UCSD-AML1 (cell line): ENCODE measurements around the gene ATG7.
"Not testable (repeated sequence)": the region's sequence is repeated elsewhere in the genome, so short reads cannot be mapped to it uniquely, and the experiment has no call there.

ENCODE experiments used
- DNase-seq: peaks from one replicate; lab custom pipeline; 2025; ENCODE audit not compliant: unreplicated experiment; lab: John Stamatoyannopoulos, UW

ATG7 gene

DNA sequence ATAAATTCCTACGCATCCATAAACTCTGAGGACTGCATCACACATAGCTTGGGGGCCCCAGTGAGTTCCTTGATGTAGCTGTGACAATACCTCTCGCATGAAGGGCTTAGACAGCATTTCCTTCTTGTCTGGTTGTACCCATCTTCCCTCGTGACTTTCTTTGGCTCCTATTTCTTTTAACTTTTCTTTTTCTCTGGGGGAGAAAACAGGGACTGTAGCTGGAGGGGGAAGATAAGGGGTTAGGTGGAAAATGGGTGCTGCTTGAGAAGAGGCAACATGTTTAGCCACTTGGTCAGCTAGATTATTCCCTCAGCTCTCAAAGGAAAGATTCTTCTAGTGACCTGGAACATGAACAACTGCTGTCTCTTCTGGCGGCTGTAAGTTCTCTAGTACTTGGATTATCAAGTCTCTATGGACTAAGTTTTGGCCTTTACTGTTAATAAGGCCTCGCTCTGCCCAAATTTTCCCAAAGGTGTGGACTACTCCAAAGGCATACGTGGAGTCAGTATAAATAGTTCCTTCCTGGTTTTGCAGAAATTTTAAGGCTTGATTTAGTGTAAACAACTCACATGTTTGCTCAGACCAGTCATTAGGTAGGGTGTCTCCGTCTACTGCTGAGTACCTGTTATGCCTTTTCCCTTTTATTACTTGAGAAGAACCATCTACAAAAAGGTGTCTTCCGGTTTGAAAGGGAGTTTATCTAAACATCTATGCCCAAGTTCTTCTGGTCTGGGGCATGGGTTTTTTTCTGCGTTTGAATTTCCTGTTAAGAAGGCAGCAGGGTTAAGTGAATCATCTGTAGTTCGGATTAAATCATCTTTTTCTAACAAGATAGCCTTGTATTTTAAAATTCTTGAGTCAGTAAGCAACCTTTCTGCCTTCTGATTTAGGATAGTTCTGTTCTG is 21.0 kb upstream of the ATG7 start:
- DNase-seq = no peak

DNA sequence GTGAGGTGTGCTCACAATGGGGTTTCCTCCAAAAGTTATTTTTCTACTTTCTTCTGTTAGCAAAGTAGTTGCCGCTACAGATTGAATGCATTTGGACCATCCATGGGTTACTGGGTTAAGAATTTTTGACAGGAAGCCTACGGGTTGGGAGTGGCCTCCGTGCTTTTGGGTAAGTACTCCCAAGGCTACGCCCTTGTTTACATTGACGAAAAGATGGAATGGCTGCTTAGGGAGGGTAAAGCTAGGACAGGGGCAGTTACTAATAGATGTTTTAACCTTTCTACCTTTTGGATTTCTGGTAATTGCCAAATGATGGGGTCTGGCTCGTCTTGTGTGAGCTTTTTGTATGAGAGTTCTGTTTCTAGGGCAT is 20.4 kb upstream of the ATG7 start:
- no peak for DNase-seq

DNA sequence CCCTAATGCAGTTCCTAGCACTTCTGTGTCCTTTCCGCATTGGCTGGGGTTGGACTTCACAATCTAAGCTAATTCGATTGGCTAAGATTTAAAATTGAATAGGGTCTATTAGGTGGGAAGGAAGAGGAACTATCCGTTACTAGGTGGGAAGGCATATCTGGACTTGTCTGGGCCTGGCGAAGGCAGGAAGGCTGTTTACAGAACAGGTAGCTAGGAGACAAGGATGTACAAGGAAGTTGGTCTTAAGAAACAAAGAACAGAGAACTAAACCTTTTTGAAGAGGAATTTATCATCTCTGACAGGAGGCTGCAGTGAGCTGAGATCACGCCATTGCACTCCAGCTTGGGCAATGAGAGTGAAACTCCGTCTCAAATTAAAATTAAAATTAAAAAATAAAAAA is 17.3 kb upstream of the ATG7 start:
- DNase-seq = no peak

DNA sequence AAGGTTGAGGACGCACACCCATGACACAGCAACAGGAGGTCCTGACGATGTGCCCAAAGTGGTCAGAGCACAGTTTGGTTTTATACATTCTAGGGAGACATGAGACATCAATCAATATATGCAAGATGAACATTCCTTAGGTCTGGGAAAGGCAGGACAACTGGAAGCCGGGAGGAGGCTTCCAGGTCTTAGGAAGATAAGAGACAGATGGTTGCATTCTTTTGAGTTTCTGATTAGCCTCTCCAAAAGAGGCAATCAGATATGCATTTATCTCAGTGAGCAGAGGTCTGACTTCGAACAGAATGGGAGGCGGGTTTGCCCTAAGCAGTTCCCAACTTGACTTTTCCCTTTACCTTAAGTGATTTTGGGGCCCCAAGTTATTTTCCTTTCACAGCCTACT is 16.7 kb upstream of the ATG7 start:
- not testable (repeated sequence) for DNase-seq

DNA sequence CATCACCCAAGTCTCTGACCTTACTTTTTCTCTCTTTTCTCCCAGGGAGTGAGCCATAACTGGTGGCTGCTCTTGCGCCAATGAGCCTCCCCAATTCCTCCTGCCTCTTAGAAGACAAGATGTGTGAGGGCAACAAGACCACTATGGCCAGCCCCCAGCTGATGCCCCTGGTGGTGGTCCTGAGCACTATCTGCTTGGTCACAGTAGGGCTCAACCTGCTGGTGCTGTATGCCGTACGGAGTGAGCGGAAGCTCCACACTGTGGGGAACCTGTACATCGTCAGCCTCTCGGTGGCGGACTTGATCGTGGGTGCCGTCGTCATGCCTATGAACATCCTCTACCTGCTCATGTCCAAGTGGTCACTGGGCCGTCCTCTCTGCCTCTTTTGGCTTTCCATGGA is 13.2 kb upstream of the ATG7 start:
- DNase-seq = no peak

DNA sequence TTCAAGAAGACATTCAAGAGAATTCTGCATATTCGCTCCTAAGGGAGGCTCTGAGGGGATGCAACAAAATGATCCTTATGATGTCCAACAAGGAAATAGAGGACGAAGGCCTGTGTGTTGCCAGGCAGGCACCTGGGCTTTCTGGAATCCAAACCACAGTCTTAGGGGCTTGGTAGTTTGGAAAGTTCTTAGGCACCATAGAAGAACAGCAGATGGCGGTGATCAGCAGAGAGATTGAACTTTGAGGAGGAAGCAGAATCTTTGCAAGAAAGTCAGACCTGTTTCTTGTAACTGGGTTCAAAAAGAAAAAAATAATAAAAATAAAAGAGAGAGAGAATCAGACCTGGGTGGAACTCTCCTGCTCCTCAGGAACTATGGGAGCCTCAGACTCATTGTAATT is 11.7 kb upstream of the ATG7 start:
- no peak for DNase-seq

DNA sequence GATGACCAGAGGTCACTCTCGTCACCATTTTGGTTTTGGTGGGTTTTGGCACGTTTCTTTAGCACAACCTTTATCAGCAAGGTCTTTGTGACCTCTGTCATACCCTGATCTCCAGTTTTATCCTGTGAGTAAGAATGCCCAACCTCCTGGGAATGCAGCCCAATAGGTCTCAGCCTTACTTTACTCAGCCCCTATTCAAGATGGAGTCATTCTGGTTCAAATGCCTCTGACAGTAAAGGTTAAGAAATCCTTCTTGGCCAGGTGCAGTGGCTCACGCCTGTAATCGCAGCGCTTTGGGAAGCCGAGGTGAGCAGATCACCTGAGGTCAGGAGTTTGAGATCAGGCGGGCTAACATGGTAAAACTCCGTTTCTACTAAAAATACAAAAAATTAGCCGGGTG is 3.2 kb upstream of the ATG7 start:
- DNase-seq = no peak

DNA sequence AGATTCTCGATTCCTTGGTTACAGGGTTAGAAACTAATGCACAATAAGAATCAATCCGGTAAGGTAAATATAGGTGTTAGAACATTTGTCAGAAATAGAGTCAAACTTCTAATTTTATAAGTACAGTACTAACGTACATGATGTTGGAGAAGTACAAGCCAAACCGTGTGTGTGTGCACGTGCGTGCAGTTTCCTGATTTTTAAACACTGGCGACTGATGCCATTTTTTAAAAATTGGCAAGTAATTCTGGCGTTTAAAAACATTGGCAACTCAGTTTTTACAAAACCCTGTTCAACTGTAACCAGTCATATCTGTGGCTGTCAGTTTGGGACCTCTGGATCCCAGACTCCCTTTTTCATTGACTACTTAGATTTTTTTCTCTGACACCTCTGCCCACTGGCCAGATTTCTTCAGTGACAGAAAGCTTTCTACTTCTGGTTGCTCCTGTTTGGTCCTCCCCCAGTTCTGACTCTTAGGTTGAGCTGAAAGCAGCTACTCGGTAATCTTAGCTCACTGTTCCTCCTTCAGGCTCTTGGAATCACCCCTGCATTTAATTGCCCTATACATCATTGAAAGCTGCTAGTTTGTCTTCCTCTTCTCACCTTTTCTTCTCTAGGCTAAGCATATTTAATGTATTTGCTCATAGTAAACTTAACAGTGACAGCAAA is 843 bp downstream of the ATG7 start:
- DNase-seq = no peak

DNA sequence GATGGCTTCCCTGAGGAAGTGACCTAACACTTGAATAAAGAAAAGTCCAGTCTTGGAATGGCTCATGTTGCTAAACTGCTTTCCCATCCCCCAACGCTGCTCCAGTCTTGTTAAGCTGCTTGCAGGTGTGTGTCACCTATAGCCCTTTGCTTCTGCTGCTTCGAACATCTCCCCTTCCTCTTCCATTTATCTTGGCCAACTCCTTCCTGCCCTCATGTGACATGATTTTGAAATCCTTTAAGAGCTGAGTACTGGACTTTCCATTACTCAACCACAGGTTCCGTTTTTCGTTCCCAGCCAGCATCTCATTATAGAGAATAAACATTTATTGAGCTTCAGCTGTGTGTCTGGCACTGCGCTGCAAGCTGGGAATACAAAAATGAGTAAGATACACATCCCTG is 1.7 kb downstream of the ATG7 start:
- DNase-seq = no peak

DNA sequence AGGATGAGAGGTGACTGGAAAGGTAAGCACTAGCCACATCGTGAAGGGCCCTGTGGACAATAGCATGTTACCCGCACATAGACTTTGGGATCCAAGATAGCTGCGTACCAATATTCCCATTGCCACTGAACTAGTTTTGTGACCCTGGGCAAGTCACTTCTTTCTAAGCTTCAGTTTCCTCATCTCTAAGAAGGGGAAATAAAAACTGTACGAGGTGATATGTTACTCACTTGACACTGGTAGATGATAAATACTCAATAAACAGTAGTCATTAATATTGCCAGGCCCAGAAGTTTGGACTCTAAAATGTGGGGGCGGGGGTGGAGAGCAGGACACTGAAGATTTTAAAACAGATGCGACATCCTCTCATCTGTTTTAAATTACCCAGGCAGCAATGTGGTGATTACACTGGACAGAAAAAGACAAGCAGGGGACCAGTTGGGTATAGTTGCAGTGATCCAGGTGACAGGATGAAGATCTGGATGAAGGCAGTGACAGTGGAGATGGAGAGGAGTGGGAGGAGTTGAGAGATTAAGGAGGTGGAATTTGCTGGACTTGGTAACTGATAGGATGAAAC is 2.5 kb downstream of the ATG7 start:
- DNase-seq = no peak

DNA sequence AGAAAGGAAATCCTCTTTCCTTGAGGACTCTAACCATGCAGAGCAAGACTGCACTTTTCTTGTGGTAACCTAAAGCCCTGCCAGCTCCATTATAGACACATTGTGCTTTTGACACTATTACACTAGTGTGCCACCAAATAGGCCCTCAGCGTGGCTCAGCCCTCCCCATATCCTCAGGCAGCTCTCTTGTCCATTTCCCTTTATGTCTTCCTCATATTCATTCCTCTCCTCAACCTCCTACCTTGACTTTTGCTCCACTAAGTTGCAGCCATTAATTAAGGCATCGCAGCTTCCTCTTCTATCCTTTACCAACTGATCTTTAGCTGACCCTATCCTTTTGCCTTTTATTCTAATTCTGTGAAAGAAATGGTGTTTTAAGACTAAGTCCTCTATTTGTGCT is 3.7 kb downstream of the ATG7 start:
- DNase-seq = no peak

DNA sequence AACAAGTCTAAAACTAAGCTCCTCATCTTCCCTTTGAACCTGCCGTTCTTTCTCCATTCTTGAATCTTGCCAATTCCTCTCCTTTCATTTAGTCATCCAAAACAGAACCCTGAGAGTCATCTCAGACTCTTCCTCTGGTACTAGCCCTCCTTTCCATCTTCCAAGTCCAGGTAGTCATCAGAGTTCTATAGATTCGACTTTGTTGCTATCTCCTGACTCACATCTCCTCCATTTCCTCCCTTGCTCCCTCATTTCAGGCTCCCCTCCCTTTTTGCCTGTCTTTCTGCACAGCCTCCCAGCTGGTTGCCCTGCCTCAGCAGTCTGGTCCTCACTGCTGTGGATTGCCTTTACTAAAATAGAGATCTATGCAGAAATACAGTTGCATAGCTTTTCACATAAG is 4.7 kb downstream of the ATG7 start:
- no peak for DNase-seq

DNA sequence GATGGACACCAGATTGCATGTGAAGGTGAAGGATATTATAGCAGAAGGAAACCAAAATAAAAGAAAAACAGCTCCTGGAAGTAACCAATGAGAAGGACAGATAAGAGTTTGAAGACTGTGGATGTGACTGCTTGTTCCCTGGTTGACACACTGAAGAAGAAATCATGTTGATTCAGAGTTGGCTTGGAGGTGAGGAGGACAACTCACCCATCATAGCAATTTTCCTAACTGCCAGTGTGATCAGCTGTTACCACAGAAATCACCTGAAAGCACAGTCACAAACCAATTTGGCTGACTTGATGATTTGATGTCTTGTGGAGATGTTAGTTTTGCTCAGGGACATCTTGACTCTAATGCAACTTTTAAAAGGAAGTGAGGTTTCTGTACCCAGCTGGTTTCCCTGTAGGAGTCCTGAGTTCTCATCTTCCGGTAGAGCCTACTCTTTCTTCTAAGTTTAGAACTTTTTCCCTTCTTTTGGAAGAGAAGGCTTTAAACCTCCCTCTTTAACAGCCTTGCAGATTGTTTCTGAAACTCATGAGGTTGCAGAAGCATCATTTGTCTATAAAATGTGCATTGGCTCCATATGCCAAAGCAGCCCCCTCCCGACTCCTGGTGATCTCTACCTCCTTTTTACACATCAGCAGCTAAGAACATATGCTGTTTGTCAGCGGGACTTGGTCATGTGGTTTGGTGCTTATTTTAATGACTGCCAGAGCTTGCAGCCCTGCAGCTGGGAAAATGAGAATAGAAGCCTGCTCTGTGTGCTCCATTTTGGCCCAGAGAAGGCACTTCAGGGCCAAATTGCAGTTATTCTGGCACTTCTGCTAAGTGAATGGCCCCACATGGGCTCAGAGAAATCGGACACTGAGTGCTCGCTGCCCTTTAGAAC is 10.3 kb downstream of the ATG7 start:
- no peak for DNase-seq

DNA sequence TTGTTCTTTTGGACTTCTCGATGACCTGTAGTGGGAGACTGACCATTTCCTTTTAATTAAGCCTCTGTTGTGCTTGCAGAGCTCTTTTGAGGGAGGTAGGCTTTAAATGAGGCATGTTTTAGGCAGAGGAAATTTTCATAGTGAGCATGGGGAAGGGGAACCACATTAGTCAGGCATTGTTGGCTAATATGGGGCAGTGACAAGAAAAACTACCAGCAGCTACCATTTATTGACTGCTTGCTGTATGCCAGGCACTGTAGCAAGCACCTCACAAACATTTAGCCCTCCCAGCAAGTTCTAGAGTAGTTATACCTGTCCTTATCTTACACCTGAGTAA is 10.9 kb downstream of the ATG7 start:
- no peak for DNase-seq

DNA sequence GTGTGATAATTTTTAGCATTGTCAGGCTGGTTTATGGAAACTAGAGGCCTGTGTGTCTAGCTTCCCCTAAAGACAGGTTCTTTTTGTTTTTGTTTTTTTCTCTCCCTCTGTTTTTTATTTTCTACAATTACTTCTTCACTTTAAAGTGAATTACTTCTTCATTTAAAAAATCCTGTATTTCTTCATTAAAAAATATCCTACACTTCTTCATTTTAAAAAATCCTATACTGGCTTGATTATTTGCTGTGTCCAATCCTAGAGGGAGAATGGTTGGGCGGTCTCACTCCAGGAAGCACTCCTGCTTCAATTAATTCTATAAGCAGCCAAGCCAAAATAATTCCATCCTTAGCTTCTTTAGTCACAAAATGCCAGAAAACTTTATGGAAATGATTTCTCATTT is 11.8 kb downstream of the ATG7 start:
- DNase-seq = no peak

DNA sequence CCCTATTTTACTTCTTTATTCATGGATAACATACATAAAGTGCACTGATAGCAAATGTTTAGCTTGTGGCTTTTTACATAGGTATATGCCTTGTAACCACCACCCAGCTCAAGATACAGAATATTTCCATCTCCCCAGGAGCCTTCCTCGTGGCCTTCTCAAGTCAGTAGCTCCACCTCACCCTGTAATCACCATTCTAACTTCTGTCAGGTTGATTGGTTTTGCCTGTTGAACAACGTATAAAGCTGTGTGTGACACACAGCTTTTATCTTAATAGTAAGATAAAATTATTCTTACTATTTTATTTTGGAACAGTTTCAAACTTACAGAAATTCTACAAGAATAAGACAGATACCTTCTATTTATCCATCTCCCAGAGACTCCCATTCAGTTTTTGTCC is 13.3 kb downstream of the ATG7 start:
- DNase-seq = no peak

DNA sequence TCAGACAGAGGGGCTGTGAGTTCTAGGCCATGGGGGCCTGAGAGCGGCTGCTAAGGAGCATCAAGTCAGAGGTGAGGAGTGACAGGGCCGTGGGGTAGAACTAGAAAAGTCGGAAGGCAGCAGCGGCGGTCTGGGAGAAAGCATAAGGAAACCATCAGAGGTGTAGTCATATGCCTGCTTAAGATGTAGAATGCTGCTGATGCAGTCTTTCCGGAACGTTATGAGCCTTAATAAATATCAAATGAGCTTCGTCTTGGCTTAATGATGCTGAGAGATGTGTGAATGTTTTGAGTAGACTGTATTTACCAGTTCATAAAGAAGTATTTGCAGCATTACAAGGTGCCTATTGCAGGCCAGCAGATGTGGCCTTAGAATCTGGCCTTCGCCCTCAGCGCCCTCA is 15.2 kb downstream of the ATG7 start:
- no peak for DNase-seq

DNA sequence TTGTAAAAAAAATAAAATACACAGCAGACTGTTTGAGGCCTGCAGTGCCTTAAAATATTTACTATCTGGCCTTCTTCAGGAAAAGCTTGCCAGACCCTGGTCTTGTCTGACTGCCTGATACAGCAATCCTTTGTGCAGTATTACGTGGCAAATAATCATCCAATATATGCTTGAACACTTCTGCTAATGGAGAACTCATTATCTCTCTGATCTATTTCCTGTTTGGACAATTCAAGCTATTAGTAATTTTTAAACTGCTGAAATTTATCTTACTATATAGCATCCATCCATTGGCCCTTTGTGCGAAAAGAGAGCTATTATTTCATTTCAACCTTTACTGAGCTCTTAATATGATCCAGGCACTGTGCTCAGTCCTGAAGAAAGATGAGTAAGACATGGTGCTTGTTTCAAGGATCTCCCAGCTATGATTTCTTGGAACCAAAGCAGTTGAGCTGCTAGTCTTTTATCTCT is 15.9 kb downstream of the ATG7 start:
- DNase-seq = no peak

DNA sequence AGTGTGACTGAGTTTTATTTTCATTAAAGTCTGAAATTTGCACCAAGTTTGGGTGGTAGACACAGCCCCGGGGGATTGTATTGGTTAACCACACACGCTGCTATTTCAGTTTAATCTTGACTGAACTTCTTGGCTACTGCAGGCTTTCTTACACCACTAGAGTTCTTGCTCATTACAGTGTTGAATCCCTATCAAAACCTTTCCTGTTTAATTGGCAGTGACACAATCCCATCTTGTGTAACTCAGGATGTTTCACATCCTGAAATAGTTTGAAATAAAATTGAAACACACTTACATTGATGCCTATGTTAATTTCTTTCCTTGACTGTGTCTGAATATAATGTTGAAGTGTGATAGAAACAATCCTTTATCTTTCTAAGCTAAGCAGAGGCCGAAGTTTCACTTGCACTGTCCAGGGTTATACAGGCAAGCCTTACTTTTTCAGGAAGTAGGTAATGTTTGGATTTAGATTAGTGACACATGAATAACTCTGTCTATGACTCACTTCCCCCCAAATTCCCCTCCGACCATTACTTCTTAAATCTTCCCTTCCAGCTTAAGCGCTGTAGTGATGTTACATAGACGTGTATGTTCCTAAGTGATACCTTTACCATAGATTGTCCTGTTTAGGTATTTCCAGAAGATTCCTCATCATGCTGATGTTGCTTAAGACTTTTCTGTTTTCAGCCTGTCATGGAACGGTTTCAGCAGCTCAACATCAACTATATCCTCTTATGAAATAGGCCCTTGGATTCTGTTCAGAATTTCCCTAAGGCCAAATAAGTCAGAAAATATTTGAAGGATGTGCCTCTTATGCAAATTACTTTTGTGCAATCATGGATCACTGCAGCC is 16.8 kb downstream of the ATG7 start:
- no peak for DNase-seq

DNA sequence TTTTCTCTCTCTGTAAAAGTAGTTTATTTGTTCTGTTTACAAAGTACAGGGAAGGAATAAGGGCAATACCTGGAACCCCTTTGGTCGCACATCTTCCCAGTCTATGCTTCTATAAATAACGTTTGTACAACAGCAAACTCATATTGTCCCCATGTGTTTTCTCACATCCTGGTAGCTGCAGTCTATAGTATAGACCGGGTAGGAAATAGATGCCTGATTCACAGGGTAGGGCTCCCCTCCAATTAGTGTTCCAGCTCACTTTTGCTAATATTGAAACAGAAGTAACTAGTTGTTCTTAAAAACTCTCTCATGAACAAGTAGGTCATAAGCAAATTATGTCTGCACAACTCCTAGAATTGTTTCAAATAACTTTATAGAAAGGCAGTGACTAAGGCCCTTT is 17.7 kb downstream of the ATG7 start:
- DNase-seq = no peak
